CD14-positive monocyte (primary cell): Measurements from ENCODE around the gene THSD7B. TPM values are rescaled to one million over a fixed set of nuclear protein-coding genes. Genes with fewer than 3 reads are reported as not detected.

Experiments
- DNase-seq, 3 donors: peaks; one replicate each; pipeline ENCODE4 v3.0.0-alpha.2; 2011 to 2022
- H2AFZ ChIP-seq: 2 replicates; pipeline ENCODE4 v1.6.0; 2012; ENCODE audit warnings: mild to moderate bottlenecking, low read depth, low read length, inconsistent platforms; ENCODE audit not compliant: insufficient read depth, poor library complexity, severe bottlenecking
- H3K27ac ChIP-seq, 2 donors: 1 replicate in 1 of 2; 2 replicates in 1 of 2; pipeline ENCODE4 v1.5.1; 2012 to 2013; ENCODE audit warnings: low read length in 2 of 2, control low read depth in 1 of 2, inconsistent platforms in 1 of 2, low read depth in 1 of 2, mild to moderate bottlenecking in 1 of 2
- H3K27me3 ChIP-seq, 2 donors: one replicate each; pipeline versions ENCODE4 v1.6.0 to v1.6.1; 2011 to 2013; ENCODE audit warnings: low read length in 2 of 2; ENCODE audit not compliant: control insufficient read depth in 2 of 2, insufficient read depth in 2 of 2
- H3K36me3 ChIP-seq, 2 donors: replicated peaks in 1 of 2; 1 replicate in 1 of 2; 2 replicates in 1 of 2; pipeline versions ENCODE4 v1.5.1 to v1.6.1; 2012 to 2013; ENCODE audit warnings: low read length in 2 of 2, control low read depth in 1 of 2, inconsistent platforms in 1 of 2, mild to moderate bottlenecking in 1 of 2; ENCODE audit not compliant: insufficient read depth in 2 of 2, control insufficient read depth in 1 of 2
- H3K4me1 ChIP-seq, 2 donors: 1 replicate in 1 of 2; 2 replicates in 1 of 2; pipeline versions ENCODE4 v1.5.1 to v1.6.1; 2012 to 2013; ENCODE audit warnings: low read length in 2 of 2, control low read depth in 1 of 2, inconsistent platforms in 1 of 2, mild to moderate bottlenecking in 1 of 2, moderate library complexity in 1 of 2; ENCODE audit not compliant: insufficient read depth in 2 of 2, control insufficient read depth in 1 of 2
- H3K4me2 ChIP-seq: replicated peaks from 2 replicates; pipeline ENCODE3; 2012; ENCODE audit warnings: low read length, moderate library complexity, mild to moderate bottlenecking; ENCODE audit not compliant: poor library complexity, severe bottlenecking; ENCODE audit errors: extremely low read depth
- H3K4me3 ChIP-seq, 3 experiments: fragments of 200-600 bp in 1 of 3; sonication (generic) in 1 of 3; replicated peaks in 1 of 3; 1 replicate in 2 of 3; 2 replicates in 1 of 3; pipeline ENCODE4 v1.5.1; 2011 to 2013; ENCODE audit warnings: low read length in 3 of 3, mild to moderate bottlenecking in 3 of 3, control low read depth in 2 of 3, low read depth in 2 of 3, inconsistent platforms in 1 of 3, moderate library complexity in 1 of 3
- H3K79me2 ChIP-seq: 2 replicates; pipeline ENCODE4 v1.6.0; 2012; ENCODE audit warnings: mild to moderate bottlenecking, control low read depth, inconsistent platforms, low read length, moderate library complexity; ENCODE audit not compliant: insufficient read depth
- H3K9ac ChIP-seq: 2 replicates; pipeline ENCODE4 v1.6.0; 2017; ENCODE audit warnings: low read length, mild to moderate bottlenecking; ENCODE audit not compliant: insufficient read depth, poor library complexity, severe bottlenecking
- H3K9me3 ChIP-seq, 2 donors: replicated peaks in 1 of 2; 1 replicate in 1 of 2; 2 replicates in 1 of 2; pipeline versions ENCODE4 v1.5.1 to v1.6.1; 2012 to 2013; ENCODE audit warnings: low read length in 2 of 2, control low read depth in 1 of 2; ENCODE audit not compliant: control insufficient read depth in 1 of 2, insufficient read depth in 1 of 2
- H4K20me1 ChIP-seq: 2 replicates; pipeline ENCODE4 v1.6.0; 2012; ENCODE audit warnings: mild to moderate bottlenecking, low read length, control low read depth, moderate library complexity; ENCODE audit not compliant: insufficient read depth
- H3K27ac Mint-ChIP-seq, 7 donors: one replicate each; pipeline ENCODE4 v1.8.0; 2020; ENCODE audit warnings: mild to moderate bottlenecking in 7 of 7, mixed read lengths in 7 of 7, moderate library complexity in 6 of 7, inconsistent platforms in 2 of 7
- H3K27me3 Mint-ChIP-seq, 3 donors: one replicate each; pipeline ENCODE4 v1.8.0; 2021 to 2022; ENCODE audit warnings: low read depth in 3 of 3, mild to moderate bottlenecking in 3 of 3, mixed read lengths in 3 of 3, moderate library complexity in 3 of 3, inconsistent platforms in 1 of 3
- H3K36me3 Mint-ChIP-seq, 2 donors: one replicate each; pipeline ENCODE4 v1.8.0; 2020; ENCODE audit warnings: mixed read lengths in 2 of 2, inconsistent platforms in 1 of 2, mild to moderate bottlenecking in 1 of 2
- H3K4me1 Mint-ChIP-seq: one replicate; pipeline ENCODE4 v1.8.0; 2020; ENCODE audit warnings: mild to moderate bottlenecking, mixed read lengths
- H3K4me3 Mint-ChIP-seq, 2 donors: one replicate each; pipeline ENCODE4 v1.8.0; 2020; ENCODE audit warnings: mild to moderate bottlenecking in 2 of 2, mixed read lengths in 2 of 2, moderate library complexity in 1 of 2
- H3K9me3 Mint-ChIP-seq, 7 donors: one replicate each; pipeline ENCODE4 v1.8.0; 2020 to 2022; ENCODE audit warnings: mixed read lengths in 7 of 7, mild to moderate bottlenecking in 6 of 7, moderate library complexity in 6 of 7, inconsistent platforms in 2 of 7
- WGBS: methylation state at CpG from one replicate; pipeline ENCODE4 v1.1.5; 2013; ENCODE audit warnings: missing lambda C conversion rate; ENCODE audit not compliant: insufficient coverage; 5-methylcytosine and 5-hydroxymethylcytosine counted together
- intact Hi-C, 2 donors: fragments of 100-400 bp; cut with micrococcal nuclease; formaldehyde crosslinking; loops; one replicate each; pipeline versions ENCODE4 v1.15.0 to v1.15.1; 2023
- polyA plus RNA-seq, 3 donors: library from polyadenylated mRNA; depleted of rRNA in 1 of 3; unstranded in 2 of 3; stranded (reverse) in 1 of 3; fragments of 300-500 nt in 2 of 3; fragments of >200 nt in 1 of 3; fragmentation: Illumina TruSeq in 2 of 3; gene quantifications; 1 replicate in 2 of 3; 2 replicates in 1 of 3; pipeline ENCODE4 v1.2.3, GENCODE V29; 2012 to 2021
- TF ChIP-seq, protein P1 (sequence below): fragments of 200-600 bp; IDR thresholded peaks from one replicate; pipeline ENCODE4 v1.8.0; 2022; ENCODE audit warnings: antibody characterized with exemption, mild to moderate bottlenecking

Gene THSD7B
- polyA plus RNA-seq, 3 donors: not detected

DNA sequence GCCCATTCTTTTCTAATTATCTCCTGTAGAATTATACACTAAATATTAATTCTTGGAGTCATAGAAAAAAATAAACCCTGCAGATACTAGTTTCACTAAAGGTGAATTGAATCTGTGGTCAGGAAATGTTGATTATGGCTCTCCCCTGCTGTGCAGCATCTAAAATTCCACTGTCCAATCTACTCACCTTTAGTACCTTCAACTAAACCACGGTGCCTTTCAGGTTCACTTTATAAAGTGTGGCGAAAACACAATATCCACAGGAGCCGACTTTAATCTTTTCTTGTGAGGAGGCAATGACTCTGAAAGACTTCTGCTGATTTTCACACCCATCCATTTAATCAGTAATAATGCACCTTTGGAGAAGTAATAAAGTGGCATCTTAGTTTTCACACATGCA, 402.3 kb downstream of the THSD7B start:
- no peak for DNase-seq
- Mint-ChIP-seq H3K9me3 (peaks cover 2 to 6% (median 3%) of the 10 kb centered on the region in 7 donors), H3K36me3 (no peaks in the 10 kb centered on the region), H3K27me3 (peaks cover 1 to 5% (median 2%) of the 10 kb centered on the region in 3 donors), H3K4me1 (no peaks in the 10 kb centered on the region), H3K27ac (no peak overlapping the region), H3K4me3 (no peak overlapping the region)
- Histone ChIP-seq H3K4me3 (no peak overlapping the region), H4K20me1 (no peaks in the 10 kb centered on the region), H3K27ac (no peak overlapping the region), H3K27me3 (no peaks in the 10 kb centered on the region), H3K36me3 (no peaks in the 10 kb centered on the region), H3K9ac (no peak overlapping the region), H3K4me1 (no peaks in the 10 kb centered on the region), H2AFZ (no peak overlapping the region), H3K79me2 (no peaks in the 10 kb centered on the region), H3K9me3 (no peaks in the 10 kb centered on the region), H3K4me2 (no peak overlapping the region)
- no CpG with 5 or more reads among the region's 3 CpGs for WGBS
- TF ChIP-seq, protein P1, sequence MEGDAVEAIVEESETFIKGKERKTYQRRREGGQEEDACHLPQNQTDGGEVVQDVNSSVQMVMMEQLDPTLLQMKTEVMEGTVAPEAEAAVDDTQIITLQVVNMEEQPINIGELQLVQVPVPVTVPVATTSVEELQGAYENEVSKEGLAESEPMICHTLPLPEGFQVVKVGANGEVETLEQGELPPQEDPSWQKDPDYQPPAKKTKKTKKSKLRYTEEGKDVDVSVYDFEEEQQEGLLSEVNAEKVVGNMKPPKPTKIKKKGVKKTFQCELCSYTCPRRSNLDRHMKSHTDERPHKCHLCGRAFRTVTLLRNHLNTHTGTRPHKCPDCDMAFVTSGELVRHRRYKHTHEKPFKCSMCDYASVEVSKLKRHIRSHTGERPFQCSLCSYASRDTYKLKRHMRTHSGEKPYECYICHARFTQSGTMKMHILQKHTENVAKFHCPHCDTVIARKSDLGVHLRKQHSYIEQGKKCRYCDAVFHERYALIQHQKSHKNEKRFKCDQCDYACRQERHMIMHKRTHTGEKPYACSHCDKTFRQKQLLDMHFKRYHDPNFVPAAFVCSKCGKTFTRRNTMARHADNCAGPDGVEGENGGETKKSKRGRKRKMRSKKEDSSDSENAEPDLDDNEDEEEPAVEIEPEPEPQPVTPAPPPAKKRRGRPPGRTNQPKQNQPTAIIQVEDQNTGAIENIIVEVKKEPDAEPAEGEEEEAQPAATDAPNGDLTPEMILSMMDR: no peak
- intact Hi-C loops: no loop called here

DNA sequence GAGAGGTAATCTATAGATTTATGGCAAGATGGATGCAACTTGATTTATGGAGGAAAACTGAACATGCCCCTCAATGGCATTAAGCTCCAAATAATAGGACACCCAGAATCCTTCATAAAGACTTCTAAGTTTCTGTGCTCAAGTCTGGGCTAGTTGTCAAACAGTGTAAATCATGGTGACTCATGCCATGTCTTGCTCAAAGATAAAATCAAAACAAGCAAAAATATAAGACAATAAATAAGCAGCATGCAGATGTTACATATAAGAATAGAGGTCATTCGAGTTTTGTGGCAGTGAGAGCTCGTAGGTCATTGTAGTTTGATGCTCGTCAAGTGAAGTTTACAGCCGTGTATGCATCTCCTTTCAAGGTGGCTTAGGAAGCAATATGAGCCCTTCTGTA, 403.2 kb downstream of the THSD7B start:
- TF ChIP-seq, protein P1: no peak
- Histone ChIP-seq H3K9me3 (no peaks in the 10 kb centered on the region), H3K27me3 (no peaks in the 10 kb centered on the region), H4K20me1 (no peaks in the 10 kb centered on the region), H3K36me3 (no peaks in the 10 kb centered on the region), H2AFZ (no peak overlapping the region), H3K4me3 (no peak overlapping the region), H3K4me1 (no peaks in the 10 kb centered on the region), H3K4me2 (no peak overlapping the region), H3K79me2 (no peaks in the 10 kb centered on the region), H3K27ac (no peak overlapping the region), H3K9ac (no peak overlapping the region)
- H3K36me3 Mint-ChIP-seq: no peaks in the 10 kb centered on the region
- intact Hi-C loops: no loop called here
- H3K27ac Mint-ChIP-seq: no peak overlapping the region
- H3K9me3 Mint-ChIP-seq: peaks cover 0 to 6% (median 1%) of the 10 kb centered on the region in 7 donors
- no peak overlapping the region for H3K4me3 Mint-ChIP-seq
- WGBS: 86% methylated on average over 3 of the region's 4 CpGs
- no peak for DNase-seq
- peaks cover 0 to 5% (median 2%) of the 10 kb centered on the region in 3 donors for H3K27me3 Mint-ChIP-seq
- no peaks in the 10 kb centered on the region for H3K4me1 Mint-ChIP-seq
